ENCODE results near the gene EIF4H. TPM values are rescaled to one million over a fixed set of nuclear protein-coding genes. Genes with fewer than 3 reads are reported as not detected.

Gene EIF4H
- polyA plus RNA-seq, 3 donors = 182 to 223 (median 193) TPM

GRCh38 chr7:74236284-74236683 lies 62.1 kb downstream of the EIF4H start:
- no peak overlapping the region for H3K27ac ChIP-seq (ENCODE audit: low read depth, low read length)
- WGBS, 3 donors = 89 to 93% (median 91%) methylated on average over 3 of the region's 3 CpGs

- 76 to 97% (median 93%) methylated on average over 4 of the region's 4 CpGs for WGBS, 3 donors
- H3K27ac ChIP-seq (ENCODE audit: low read depth, low read length) = no peak overlapping the region
Observed at GRCh38 chr7:74240482-74240881, 66.3 kb downstream of the EIF4H start.

DNA sequence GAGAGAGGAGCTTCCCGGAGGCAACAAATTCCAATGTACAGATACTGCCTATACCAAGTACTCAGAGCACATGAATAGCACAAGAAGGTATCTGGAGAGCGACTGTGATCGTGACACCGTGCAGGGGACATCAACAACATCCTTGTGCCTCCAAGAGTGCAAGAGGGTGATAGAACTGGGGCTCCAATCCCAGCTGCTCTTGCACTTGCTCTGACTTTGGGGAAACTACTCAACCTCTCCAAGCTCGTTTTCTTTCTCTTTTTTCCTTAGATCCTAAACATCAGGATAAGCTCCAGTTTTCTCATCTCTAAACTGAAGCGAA lies 67.9 kb downstream of the EIF4H start:
- no peak overlapping the region for H3K27ac ChIP-seq (ENCODE audit: low read depth, low read length)
- 79 to 96% (median 88%) methylated on average over 6 of the region's 6 CpGs for WGBS, 3 donors

DNA sequence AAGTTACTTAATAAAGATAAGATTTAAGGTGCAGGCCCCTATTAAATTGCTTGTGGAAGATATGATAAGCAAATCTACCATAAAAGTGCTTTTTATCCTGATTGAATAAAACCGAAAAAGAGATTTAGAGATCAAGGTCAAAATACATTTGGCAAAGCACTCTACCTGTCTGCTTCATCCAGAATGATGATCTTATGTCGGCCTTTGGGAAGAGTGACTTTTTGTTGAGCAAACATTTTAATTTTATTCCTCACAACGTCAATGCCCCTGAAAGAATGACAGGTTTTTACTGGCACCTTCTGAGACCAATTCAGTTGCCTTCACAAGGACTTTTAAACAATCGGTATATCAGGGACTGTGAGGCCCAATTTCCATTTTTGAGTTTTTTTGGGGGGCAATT lies 72.3 kb downstream of the EIF4H start:
- 26 to 80% (median 80%) methylated on average over 4 of the region's 4 CpGs for WGBS, 3 donors
- H3K27ac ChIP-seq (ENCODE audit: low read depth, low read length) = no peak overlapping the region

Other genes with a start within 250 kb of the EIF4H start
- gene ELN, start 146.2 kb upstream of the EIF4H start, polyA plus RNA-seq = 100 to 1,000 TPM in 2 of 3 donors, 10 to 100 TPM in 1; 49.6 to 142 (median 126) TPM
- 10 to 100 TPM in 1 of 3 donors, 1 to 10 TPM in 2; 4.5 to 13.2 (median 6.2) TPM for gene LIMK1, start 90.6 kb upstream of the EIF4H start, polyA plus RNA-seq
- 10 to 100 TPM in 2 of 3 donors, 1 to 10 TPM in 1; 2.3 to 14.0 (median 12.4) TPM for gene LAT2, start 35.6 kb downstream of the EIF4H start, polyA plus RNA-seq
- 10 to 100 TPM; 13.6 to 17.8 (median 14.8) TPM for gene RFC2, start 80.0 kb downstream of the EIF4H start, polyA plus RNA-seq
- 10 to 100 TPM in 1 of 3 donors, 1 to 10 TPM in 2; 7.5 to 15.6 (median 9.4) TPM for gene CLIP2, start 115.1 kb downstream of the EIF4H start, polyA plus RNA-seq

Measured in adipose tissue (tissue), 3 donors.